Measurements from ENCODE around the gene CASTOR2.

DNA sequence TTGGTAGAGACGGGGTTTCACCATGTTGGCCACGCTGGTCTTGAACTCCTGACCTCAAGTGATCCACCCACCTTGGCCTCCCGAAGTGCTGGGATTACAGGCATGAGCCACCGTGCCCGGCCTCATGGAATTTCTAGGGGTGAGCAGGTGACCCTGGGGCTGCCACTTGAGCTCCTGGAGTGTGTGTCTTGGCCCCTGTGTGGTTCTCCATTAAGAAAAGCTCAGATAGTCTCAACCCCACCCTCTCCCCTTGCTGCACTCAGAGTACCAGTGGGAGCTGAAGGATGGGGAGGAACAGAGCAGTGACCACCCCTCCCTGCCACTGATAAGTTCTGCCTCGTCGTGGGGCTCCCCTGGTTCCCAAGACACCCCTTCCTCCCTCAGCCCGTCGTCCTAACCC, 63.8 kb downstream of the CASTOR2 start:
- TF ChIP-seq CTCF (IDR thresholded peaks at IDR 0.05) (no peak), SIN3A (IDR thresholded peaks at IDR 0.05; ENCODE audit: borderline replicate concordance, insufficient read depth, low read depth, low read length) (no peak)

Measured in Panc1 (cell line).